HEK293 (cell line): ENCODE results near the gene KRTAP10-5.

Experiments
- CTCF ChIA-PET: fragments of 350-600 bp; formaldehyde crosslinking; extraction: SDS; loops from one replicate; lab custom pipeline; 2021; ENCODE audit warnings: antibody characterized with exemption; lab: Yijun Ruan, JAX
- POLR2A ChIA-PET: fragments of 300-600 bp; formaldehyde crosslinking; extraction: SDS; loops from one replicate; lab custom pipeline; 2020; ENCODE audit warnings: antibody characterized with exemption, inconsistent platforms; lab: Yijun Ruan, JAX
- H3K27ac ChIP-seq: fragments of 200-500 bp; sonication (Bioruptor generic); 2 replicates; pipeline ENCODE4 v1.5.1; 2014; ENCODE audit warnings: low read depth, low read length, control low read depth, inconsistent platforms; ENCODE audit errors: extremely low read depth
- H3K36me3 ChIP-seq, 2 experiments: fragments of 200-500 bp in 1 of 2; sonication (Bioruptor generic) in 1 of 2; 1 replicate in 1 of 2; 2 replicates in 1 of 2; pipeline ENCODE4 v1.5.1; 2014 to 2017; ENCODE audit warnings: inconsistent platforms in 2 of 2, low read length in 2 of 2; ENCODE audit not compliant: control insufficient read depth in 2 of 2, insufficient read depth in 1 of 2
- H3K4me1 ChIP-seq: fragments of 200-500 bp; sonication (Bioruptor generic); 2 replicates; pipeline ENCODE4 v1.5.1; 2014; ENCODE audit warnings: mild to moderate bottlenecking, low read length, inconsistent platforms; ENCODE audit not compliant: control insufficient read depth, insufficient read depth
- H3K4me3 ChIP-seq: 2 replicates; pipeline ENCODE4 v1.5.1; 2011; ENCODE audit warnings: low read depth, mild to moderate bottlenecking, control low read depth, low read length, moderate library complexity
- H3K9me3 ChIP-seq: fragments of 200-500 bp; sonication (Bioruptor generic); 2 replicates; pipeline ENCODE4 v1.5.1; 2014; ENCODE audit warnings: low read depth, low read length, inconsistent platforms; ENCODE audit not compliant: control insufficient read depth, insufficient read depth
- AEBP2 ChIP-seq: fragments of 450-650 bp; formaldehyde crosslinking; IDR thresholded peaks from 2 replicates; pipeline ENCODE4 v1.5.1; 2016; ENCODE audit warnings: missing biosample characterization, missing genetic modification characterization, borderline replicate concordance
- EGR2 ChIP-seq: fragments of 450-650 bp; formaldehyde crosslinking; IDR thresholded peaks from 2 replicates; pipeline ENCODE4 v1.5.1; 2016; ENCODE audit warnings: low read depth, missing biosample characterization, missing genetic modification characterization
- GLIS1 ChIP-seq: fragments of 450-650 bp; formaldehyde crosslinking; IDR thresholded peaks from 2 replicates; pipeline ENCODE4 v1.5.1; 2016; ENCODE audit warnings: missing biosample characterization, missing genetic modification characterization
- KLF10 ChIP-seq: fragments of 450-650 bp; IDR thresholded peaks from 2 replicates; pipeline ENCODE4 v1.5.1; 2018; ENCODE audit warnings: missing biosample characterization, mild to moderate bottlenecking, missing genetic modification characterization
- PRDM1 ChIP-seq: fragments of 450-650 bp; formaldehyde crosslinking; IDR thresholded peaks from 2 replicates; pipeline ENCODE4; 2016; ENCODE audit warnings: missing biosample characterization, missing genetic modification characterization
- SP3 ChIP-seq: fragments of 450-650 bp; formaldehyde crosslinking; IDR thresholded peaks from 2 replicates; pipeline ENCODE4 v1.5.1; 2016; ENCODE audit warnings: missing biosample characterization, missing genetic modification characterization
- SP7 ChIP-seq: fragments of 450-650 bp; formaldehyde crosslinking; IDR thresholded peaks from 2 replicates; pipeline ENCODE4 v1.5.1; 2016; ENCODE audit warnings: missing biosample characterization, missing genetic modification characterization
- TRIM28 ChIP-seq: IDR thresholded peaks from 2 replicates; pipeline ENCODE4 v1.6.1; 2011; ENCODE audit warnings: low read length, control low read depth, borderline replicate concordance
- YY1 ChIP-seq: fragments of 450-650 bp; formaldehyde crosslinking; IDR thresholded peaks from 2 replicates; pipeline ENCODE4 v1.5.1; 2018; ENCODE audit warnings: missing biosample characterization, missing genetic modification characterization
- ZBTB20 ChIP-seq: fragments of 450-650 bp; formaldehyde crosslinking; IDR thresholded peaks from 2 replicates; pipeline ENCODE4 v1.5.1; 2016; ENCODE audit warnings: missing biosample characterization, missing genetic modification characterization
- ZFP41 ChIP-seq: fragments of 450-650 bp; formaldehyde crosslinking; IDR thresholded peaks from 2 replicates; pipeline ENCODE4 v1.5.1; 2016; ENCODE audit warnings: missing biosample characterization, missing genetic modification characterization, borderline replicate concordance
- ZIC2 ChIP-seq: fragments of 450-650 bp; formaldehyde crosslinking; IDR thresholded peaks from 2 replicates; pipeline ENCODE4 v1.5.1; 2016; ENCODE audit warnings: missing biosample characterization, missing genetic modification characterization
- ZNF146 ChIP-seq: fragments of 450-650 bp; formaldehyde crosslinking; IDR thresholded peaks from 2 replicates; pipeline ENCODE4 v1.5.1; 2016; ENCODE audit warnings: missing biosample characterization, missing genetic modification characterization
- ZNF184 ChIP-seq: fragments of 450-650 bp; IDR thresholded peaks from 2 replicates; pipeline ENCODE4 v1.5.1; 2018; ENCODE audit warnings: missing biosample characterization, mild to moderate bottlenecking, missing genetic modification characterization
- ZNF335 ChIP-seq: fragments of 450-650 bp; formaldehyde crosslinking; conservative IDR thresholded peaks from 2 replicates; pipeline ENCODE4 v1.5.1; 2016; ENCODE audit warnings: missing biosample characterization, missing genetic modification characterization
- ZNF473 ChIP-seq: fragments of 450-650 bp; formaldehyde crosslinking; IDR thresholded peaks from 2 replicates; pipeline ENCODE4 v1.5.1; 2017; ENCODE audit warnings: missing biosample characterization, missing genetic modification characterization
- ZNF510 ChIP-seq: fragments of 450-650 bp; formaldehyde crosslinking; IDR thresholded peaks from 2 replicates; pipeline ENCODE4 v1.5.1; 2018; ENCODE audit warnings: mild to moderate bottlenecking, missing genetic modification characterization, missing biosample characterization; ENCODE audit not compliant: insufficient replicate concordance
- ZNF624 ChIP-seq: fragments of 450-650 bp; formaldehyde crosslinking; IDR thresholded peaks from 2 replicates; pipeline ENCODE4 v1.5.1; 2017; ENCODE audit warnings: missing biosample characterization, missing genetic modification characterization
- ZNF658 ChIP-seq: fragments of 450-650 bp; formaldehyde crosslinking; IDR thresholded peaks from 2 replicates; pipeline ENCODE4; 2016; ENCODE audit warnings: missing biosample characterization, missing genetic modification characterization
- ZNF660 ChIP-seq: fragments of 450-650 bp; IDR thresholded peaks from 2 replicates; pipeline ENCODE4 v1.5.1; 2018; ENCODE audit warnings: missing biosample characterization, mild to moderate bottlenecking, missing genetic modification characterization
- ZSCAN30 ChIP-seq: fragments of 450-650 bp; IDR thresholded peaks from 2 replicates; pipeline ENCODE4 v1.5.1; 2018; ENCODE audit warnings: missing biosample characterization, mild to moderate bottlenecking, missing genetic modification characterization, moderate library complexity
- TF ChIP-seq, protein P1 (sequence below): fragments of 450-650 bp; formaldehyde crosslinking; conservative IDR thresholded peaks from 2 replicates; pipeline ENCODE4 v1.5.1; 2016; ENCODE audit warnings: low read depth, missing biosample characterization, missing genetic modification characterization
- TF ChIP-seq, protein P2 (sequence below): fragments of 450-650 bp; formaldehyde crosslinking; IDR thresholded peaks from 2 replicates; pipeline ENCODE4 v1.5.1; 2016; ENCODE audit warnings: missing biosample characterization, missing genetic modification characterization
- TF ChIP-seq, protein P3 (sequence below): fragments of 450-650 bp; formaldehyde crosslinking; IDR thresholded peaks from 2 replicates; pipeline ENCODE4 v1.5.1; 2017; ENCODE audit warnings: missing biosample characterization, missing genetic modification characterization
- TF ChIP-seq, protein P4 (sequence below): fragments of 450-650 bp; formaldehyde crosslinking; IDR thresholded peaks from 2 replicates; pipeline ENCODE4 v1.5.1; 2017; ENCODE audit warnings: missing biosample characterization, missing genetic modification characterization

Gene KRTAP10-5

GRCh38 chr21:44583800-44584147 lies 3.4 kb upstream of the KRTAP10-5 start (continued):
- TF ChIP-seq, protein P1, sequence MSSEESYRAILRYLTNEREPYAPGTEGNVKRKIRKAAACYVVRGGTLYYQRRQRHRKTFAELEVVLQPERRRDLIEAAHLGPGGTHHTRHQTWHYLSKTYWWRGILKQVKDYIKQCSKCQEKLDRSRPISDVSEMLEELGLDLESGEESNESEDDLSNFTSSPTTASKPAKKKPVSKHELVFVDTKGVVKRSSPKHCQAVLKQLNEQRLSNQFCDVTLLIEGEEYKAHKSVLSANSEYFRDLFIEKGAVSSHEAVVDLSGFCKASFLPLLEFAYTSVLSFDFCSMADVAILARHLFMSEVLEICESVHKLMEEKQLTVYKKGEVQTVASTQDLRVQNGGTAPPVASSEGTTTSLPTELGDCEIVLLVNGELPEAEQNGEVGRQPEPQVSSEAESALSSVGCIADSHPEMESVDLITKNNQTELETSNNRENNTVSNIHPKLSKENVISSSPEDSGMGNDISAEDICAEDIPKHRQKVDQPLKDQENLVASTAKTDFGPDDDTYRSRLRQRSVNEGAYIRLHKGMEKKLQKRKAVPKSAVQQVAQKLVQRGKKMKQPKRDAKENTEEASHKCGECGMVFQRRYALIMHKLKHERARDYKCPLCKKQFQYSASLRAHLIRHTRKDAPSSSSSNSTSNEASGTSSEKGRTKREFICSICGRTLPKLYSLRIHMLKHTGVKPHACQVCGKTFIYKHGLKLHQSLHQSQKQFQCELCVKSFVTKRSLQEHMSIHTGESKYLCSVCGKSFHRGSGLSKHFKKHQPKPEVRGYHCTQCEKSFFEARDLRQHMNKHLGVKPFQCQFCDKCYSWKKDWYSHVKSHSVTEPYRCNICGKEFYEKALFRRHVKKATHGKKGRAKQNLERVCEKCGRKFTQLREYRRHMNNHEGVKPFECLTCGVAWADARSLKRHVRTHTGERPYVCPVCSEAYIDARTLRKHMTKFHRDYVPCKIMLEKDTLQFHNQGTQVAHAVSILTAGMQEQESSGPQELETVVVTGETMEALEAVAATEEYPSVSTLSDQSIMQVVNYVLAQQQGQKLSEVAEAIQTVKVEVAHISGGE (tag by site-specific recombination), result peak; percentile 94
- no peak for TF ChIP-seq YY1 (tag by site-specific recombination)
- no peak for TF ChIP-seq AEBP2 (tag by site-specific recombination)
- no peak for TF ChIP-seq ZNF335 (tag by site-specific recombination)
- TF ChIP-seq, all 188 proteins: peak for 3

DNA sequence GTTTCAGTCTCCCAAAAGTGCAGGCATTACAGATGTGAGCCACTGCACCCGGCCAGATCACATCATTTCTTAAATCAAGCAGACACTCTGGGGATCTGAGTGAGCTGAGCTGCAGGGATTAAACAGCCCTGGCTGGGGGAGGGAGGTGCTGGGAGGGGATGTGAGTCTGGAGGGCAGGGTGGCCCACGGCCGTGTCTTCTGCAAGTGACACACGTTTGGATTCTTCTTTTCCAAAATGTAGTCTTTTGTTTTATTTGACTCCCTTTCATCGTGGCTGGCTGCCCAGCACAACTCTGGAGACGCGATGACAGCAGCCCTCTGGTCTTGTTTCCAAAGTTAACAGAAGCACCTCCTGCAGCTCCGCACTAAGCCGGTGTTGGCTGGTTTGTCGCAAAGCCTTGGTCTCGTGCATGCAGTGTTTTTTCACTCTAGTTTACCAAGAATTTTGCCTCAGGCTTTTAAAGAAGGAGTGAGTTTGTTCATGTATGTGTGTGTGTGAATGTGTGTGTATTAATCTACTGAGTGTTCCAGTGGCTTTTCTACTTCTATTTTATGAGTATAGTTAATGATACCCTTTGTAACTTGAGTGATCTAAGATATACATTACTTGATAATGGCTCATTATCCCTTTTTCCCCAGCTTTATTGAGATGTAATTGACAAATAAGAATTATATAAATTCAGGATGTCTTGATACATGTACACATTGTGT lies 2.8 kb upstream of the KRTAP10-5 start:
- Histone ChIP-seq H3K27ac (no peak overlapping the region), H3K4me1 (no peaks in the 10 kb centered on the region), H3K9me3 (peaks cover 2% of the 10 kb centered on the region; the same call in 1 of the 2 replicates), H3K4me3 (no peak overlapping the region), H3K36me3 (no peaks in the 10 kb centered on the region)
- POLR2A ChIA-PET, result no interaction called here
- CTCF ChIA-PET, result interaction anchor here (1.7 kb wide), 1 partner anchor 13 kb away, joined by 7 read pairs; no protein-coding TSS in a partner anchor
- TF ChIP-seq, protein P2, sequence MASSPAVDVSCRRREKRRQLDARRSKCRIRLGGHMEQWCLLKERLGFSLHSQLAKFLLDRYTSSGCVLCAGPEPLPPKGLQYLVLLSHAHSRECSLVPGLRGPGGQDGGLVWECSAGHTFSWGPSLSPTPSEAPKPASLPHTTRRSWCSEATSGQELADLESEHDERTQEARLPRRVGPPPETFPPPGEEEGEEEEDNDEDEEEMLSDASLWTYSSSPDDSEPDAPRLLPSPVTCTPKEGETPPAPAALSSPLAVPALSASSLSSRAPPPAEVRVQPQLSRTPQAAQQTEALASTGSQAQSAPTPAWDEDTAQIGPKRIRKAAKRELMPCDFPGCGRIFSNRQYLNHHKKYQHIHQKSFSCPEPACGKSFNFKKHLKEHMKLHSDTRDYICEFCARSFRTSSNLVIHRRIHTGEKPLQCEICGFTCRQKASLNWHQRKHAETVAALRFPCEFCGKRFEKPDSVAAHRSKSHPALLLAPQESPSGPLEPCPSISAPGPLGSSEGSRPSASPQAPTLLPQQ (tag by site-specific recombination), result no peak
- TF ChIP-seq ZNF660 (tag by site-specific recombination) (no peak), EGR2 (tag by site-specific recombination) (no peak), SP7 (peak; percentile 91), ZNF146 (tag by site-specific recombination) (no peak), ZNF624 (tag by site-specific recombination) (no peak), ZBTB20 (tag by site-specific recombination) (no peak), ZIC2 (tag by site-specific recombination) (no peak), SP3 (tag by site-specific recombination) (no peak), TRIM28 (no peak), ZNF510 (tag by site-specific recombination) (no peak), GLIS1 (tag by site-specific recombination) (peak; percentile 74), PRDM1 (tag by site-specific recombination) (no peak), ZNF184 (no peak), ZFP41 (tag by site-specific recombination) (no peak), KLF10 (tag by site-specific recombination) (no peak), ZNF473 (no peak), ZSCAN30 (no peak), ZNF658 (tag by site-specific recombination) (no peak)
- TF ChIP-seq, protein P3, sequence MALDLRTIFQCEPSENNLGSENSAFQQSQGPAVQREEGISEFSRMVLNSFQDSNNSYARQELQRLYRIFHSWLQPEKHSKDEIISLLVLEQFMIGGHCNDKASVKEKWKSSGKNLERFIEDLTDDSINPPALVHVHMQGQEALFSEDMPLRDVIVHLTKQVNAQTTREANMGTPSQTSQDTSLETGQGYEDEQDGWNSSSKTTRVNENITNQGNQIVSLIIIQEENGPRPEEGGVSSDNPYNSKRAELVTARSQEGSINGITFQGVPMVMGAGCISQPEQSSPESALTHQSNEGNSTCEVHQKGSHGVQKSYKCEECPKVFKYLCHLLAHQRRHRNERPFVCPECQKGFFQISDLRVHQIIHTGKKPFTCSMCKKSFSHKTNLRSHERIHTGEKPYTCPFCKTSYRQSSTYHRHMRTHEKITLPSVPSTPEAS, result 0 out of 2 replicates have a peak, but pooled peaks have one; percentile 18
- TF ChIP-seq, protein P4, sequence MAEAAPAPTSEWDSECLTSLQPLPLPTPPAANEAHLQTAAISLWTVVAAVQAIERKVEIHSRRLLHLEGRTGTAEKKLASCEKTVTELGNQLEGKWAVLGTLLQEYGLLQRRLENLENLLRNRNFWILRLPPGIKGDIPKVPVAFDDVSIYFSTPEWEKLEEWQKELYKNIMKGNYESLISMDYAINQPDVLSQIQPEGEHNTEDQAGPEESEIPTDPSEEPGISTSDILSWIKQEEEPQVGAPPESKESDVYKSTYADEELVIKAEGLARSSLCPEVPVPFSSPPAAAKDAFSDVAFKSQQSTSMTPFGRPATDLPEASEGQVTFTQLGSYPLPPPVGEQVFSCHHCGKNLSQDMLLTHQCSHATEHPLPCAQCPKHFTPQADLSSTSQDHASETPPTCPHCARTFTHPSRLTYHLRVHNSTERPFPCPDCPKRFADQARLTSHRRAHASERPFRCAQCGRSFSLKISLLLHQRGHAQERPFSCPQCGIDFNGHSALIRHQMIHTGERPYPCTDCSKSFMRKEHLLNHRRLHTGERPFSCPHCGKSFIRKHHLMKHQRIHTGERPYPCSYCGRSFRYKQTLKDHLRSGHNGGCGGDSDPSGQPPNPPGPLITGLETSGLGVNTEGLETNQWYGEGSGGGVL, result no peak
